Psoas muscle (tissue), 8 donors: ENCODE results near the gene CD300LF. TPM values are rescaled to one million over a fixed set of nuclear protein-coding genes. Genes with fewer than 3 reads are reported as not detected.
A peak's percentile ranks its signal among the peaks of the same experiment; 100 is the strongest.

Source experiments
- ATAC-seq, 4 donors: fragments of 200-7000 bp; cut with Tn5 transposase; one replicate each; pipeline ENCODE4 v1.9.1; 2020; ENCODE audit warnings: moderate library complexity in 3 of 4, mild to moderate bottlenecking in 2 of 4
- DNase-seq, 2 donors: peaks; one replicate each; pipeline ENCODE4 v3.0.0-alpha.2; 2020
- H3K27ac ChIP-seq: fragments of 200-600 bp; one replicate; pipeline ENCODE4 v1.8.0; 2022
- H3K27me3 ChIP-seq, 3 donors: fragments of 200-600 bp in 1 of 3; one replicate each; pipeline versions ENCODE4 v1.6.1 to v1.8.0; 2013 to 2022; ENCODE audit warnings: low read length in 2 of 3, mild to moderate bottlenecking in 2 of 3, moderate library complexity in 1 of 3; ENCODE audit not compliant: insufficient read depth in 3 of 3
- H3K36me3 ChIP-seq, 2 donors: fragments of 200-600 bp in 1 of 2; one replicate each; pipeline versions ENCODE4 v1.6.1 to v1.8.0; 2013 to 2022; ENCODE audit warnings: low read depth in 1 of 2, mild to moderate bottlenecking in 1 of 2, moderate library complexity in 1 of 2; ENCODE audit not compliant: insufficient read depth in 1 of 2
- H3K4me1 ChIP-seq: fragments of 200-600 bp; one replicate; pipeline ENCODE4 v1.8.0; 2022
- H3K4me3 ChIP-seq: fragments of 200-600 bp; one replicate; pipeline ENCODE4 v1.8.0; 2022; ENCODE audit warnings: mild to moderate bottlenecking
- H3K9me3 ChIP-seq: fragments of 200-600 bp; one replicate; pipeline ENCODE4 v1.8.0; 2022
- WGBS, 3 donors: extraction: QIAGEN DNeasy Blood & Tissue Kit; methylation state at CpG; one replicate each; pipeline versions ENCODE4 v1.1.6 to v1.1.7; 2013; 5-methylcytosine and 5-hydroxymethylcytosine counted together
- intact Hi-C, 2 donors: fragments of 100-400 bp; cut with DNase I; formaldehyde crosslinking; loops; one replicate each; pipeline versions ENCODE4 v1.11.0 to v1.14.2; 2022
- long read RNA-seq, 2 donors: library from polyadenylated mRNA; unstranded; transcript quantifications; one replicate each; pipeline ENCODE4 v2.0.0, GENCODE V29; 2021
- polyA plus RNA-seq, 3 donors: library from polyadenylated mRNA; stranded (reverse); fragments of 200-250 nt; gene quantifications; one replicate each; pipeline ENCODE4 v1.2.3, GENCODE V29; 2013
- total RNA-seq, 4 donors: library from RNA; stranded (reverse); fragmentation: NEBNext Ultra II Directional in 2 of 4; extraction: Animal tissue kit (Norgen Biotek cat#: 25700) in 2 of 4; gene quantifications; one replicate each; pipeline versions ENCODE4 v1.2.1 to v1.2.4, GENCODE V29; 2021 to 2023
- TF ChIP-seq, protein P1 (sequence below): fragments of 200-600 bp; IDR thresholded peaks from one replicate; pipeline ENCODE4 v1.8.0; 2022; ENCODE audit warnings: antibody characterized with exemption
- donor health status: healthy with polysubstance abuse.
- donor health status: DM: no; HTN: no; CAD: no; lungs with moderate emphysema.
- donor health status: Bipolar disorder and iron deficiency.
- donor health status: healthy.
- donor health status: DM: yes; HTN: yes; CAD: no.
- donor health status: DM: no; HTN: no; CAD: no.
- donor health status: DM: no; HTN: no; CAD: no.
- donor health status: DM: yes; HTN: yes; CAD: no.

CD300LF gene
- total RNA-seq, result under 1 TPM in 2 of 4 donors, not detected in 2; 0.32 to 0.39 TPM
- polyA plus RNA-seq, result under 1 TPM in 2 of 3 donors, not detected in 1; 0.09 to 0.16 TPM
- long read RNA-seq, donor 1, result 0 reads
- long read RNA-seq, donor 2, result 0 reads

DNA sequence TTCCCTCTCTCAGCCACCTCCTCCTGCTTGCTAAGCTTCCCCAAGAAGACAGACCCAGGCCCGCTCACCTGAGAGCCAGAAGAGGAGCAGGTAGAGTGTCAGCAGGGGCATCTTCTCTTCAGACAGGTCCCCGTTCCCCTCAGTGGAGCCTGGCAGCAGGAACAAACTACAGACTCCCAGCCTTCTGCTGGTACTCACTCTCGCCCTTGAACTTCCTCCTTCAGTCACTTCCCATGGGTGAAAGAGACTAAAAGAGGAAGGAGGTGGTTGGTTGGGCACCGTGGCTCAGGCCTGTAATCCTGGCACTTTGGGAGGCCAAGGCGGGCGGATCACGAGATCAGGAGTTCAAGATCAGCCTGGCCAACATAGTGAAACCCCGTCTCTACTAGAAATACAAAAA, at the start of gene CD300LF:
CD300LF (minus strand) TSS at position 168 of the 400 bp plus-strand sequence; CDS start at position 111, 57 bp downstream.
- ATAC-seq (peak in 1 of 4 donors; percentile 30), DNase-seq (peak in 1 of 2 donors; percentile 27)
- no peak within 1 kb of the TSS for H3K4me3 ChIP-seq
- no peaks in the 10 kb centered on the region for H3K36me3 ChIP-seq
- TF ChIP-seq, protein P1, sequence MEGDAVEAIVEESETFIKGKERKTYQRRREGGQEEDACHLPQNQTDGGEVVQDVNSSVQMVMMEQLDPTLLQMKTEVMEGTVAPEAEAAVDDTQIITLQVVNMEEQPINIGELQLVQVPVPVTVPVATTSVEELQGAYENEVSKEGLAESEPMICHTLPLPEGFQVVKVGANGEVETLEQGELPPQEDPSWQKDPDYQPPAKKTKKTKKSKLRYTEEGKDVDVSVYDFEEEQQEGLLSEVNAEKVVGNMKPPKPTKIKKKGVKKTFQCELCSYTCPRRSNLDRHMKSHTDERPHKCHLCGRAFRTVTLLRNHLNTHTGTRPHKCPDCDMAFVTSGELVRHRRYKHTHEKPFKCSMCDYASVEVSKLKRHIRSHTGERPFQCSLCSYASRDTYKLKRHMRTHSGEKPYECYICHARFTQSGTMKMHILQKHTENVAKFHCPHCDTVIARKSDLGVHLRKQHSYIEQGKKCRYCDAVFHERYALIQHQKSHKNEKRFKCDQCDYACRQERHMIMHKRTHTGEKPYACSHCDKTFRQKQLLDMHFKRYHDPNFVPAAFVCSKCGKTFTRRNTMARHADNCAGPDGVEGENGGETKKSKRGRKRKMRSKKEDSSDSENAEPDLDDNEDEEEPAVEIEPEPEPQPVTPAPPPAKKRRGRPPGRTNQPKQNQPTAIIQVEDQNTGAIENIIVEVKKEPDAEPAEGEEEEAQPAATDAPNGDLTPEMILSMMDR, result no peak
- intact Hi-C loops, result no loop called here
- H3K27ac ChIP-seq, result no peak within 1 kb of the TSS
- H3K27me3 ChIP-seq, result peaks cover 0 to 24% (median 0%) of the 10 kb centered on the region in 3 donors
- 71 to 77% (median 77%) methylated on average over 8 of the region's 8 CpGs for WGBS, 3 donors
- H3K9me3 ChIP-seq, result no peaks in the 10 kb centered on the region
- H3K4me1 ChIP-seq, result no peaks in the 10 kb centered on the region

DNA sequence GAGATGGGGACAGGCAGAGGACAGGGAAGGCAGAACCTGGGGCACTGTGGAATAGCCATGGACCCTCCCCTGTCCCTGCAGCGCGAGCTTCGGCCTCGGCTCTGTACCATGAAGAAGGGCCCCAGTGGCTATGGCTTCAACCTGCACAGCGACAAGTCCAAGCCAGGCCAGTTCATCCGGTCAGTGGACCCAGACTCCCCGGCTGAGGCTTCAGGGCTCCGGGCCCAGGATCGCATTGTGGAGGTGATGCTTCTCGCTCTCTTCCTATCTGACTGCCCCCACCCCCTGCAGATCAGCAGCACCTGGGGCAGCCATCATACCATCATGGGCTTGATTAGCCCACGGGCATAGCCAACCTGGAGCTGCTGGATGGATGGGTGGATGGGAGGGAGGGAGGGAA, 49.2 kb upstream of the CD300LF start:
- Histone ChIP-seq H3K4me1 (peaks cover 10% of the 10 kb centered on the region), H3K27ac (no peak overlapping the region)
- no peak for DNase-seq

DNA sequence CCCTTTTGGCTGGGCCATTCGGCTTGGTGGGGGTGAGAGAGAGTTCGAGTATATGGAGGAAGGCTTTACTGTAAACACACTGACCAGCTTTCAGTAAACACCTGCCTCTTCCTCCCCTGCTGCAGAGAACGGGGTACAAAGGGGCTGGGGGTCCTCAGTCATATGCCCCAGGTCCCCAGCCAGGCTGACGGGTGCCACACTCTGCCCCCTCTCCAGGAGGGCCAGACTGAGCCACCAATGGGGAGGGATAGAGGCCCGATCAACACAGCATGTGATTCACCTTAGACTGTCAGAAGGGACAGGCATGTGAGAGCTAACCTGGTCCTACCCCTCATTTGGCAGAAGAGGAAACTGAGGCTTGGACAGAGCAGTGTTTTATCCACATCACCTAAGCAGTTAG, 48.7 kb upstream of the CD300LF start:
- Histone ChIP-seq H3K27ac (no peak overlapping the region), H3K4me1 (peaks cover 10% of the 10 kb centered on the region), H3K27me3 (no peaks in the 10 kb centered on the region), H3K9me3 (no peaks in the 10 kb centered on the region), H3K36me3 (no peaks in the 10 kb centered on the region), H3K4me3 (no peak overlapping the region)
- ATAC-seq, result no peak
- intact Hi-C loops, result no loop called here
- 83 to 84% (median 83%) methylated on average over 5 of the region's 5 CpGs for WGBS, 3 donors
- TF ChIP-seq, protein P1, result no peak
- DNase-seq, result no peak

More for the DNA sequence above, 49.2 kb upstream of the CD300LF start:
- Histone ChIP-seq H3K4me3 (no peak overlapping the region), H3K27me3 (no peaks in the 10 kb centered on the region), H3K9me3 (no peaks in the 10 kb centered on the region), H3K36me3 (no peaks in the 10 kb centered on the region)
- 90 to 95% (median 90%) methylated on average over 11 of the region's 11 CpGs for WGBS, 3 donors
- TF ChIP-seq, protein P1, result no peak
- no peak for ATAC-seq
- intact Hi-C loops, result no loop called here

DNA sequence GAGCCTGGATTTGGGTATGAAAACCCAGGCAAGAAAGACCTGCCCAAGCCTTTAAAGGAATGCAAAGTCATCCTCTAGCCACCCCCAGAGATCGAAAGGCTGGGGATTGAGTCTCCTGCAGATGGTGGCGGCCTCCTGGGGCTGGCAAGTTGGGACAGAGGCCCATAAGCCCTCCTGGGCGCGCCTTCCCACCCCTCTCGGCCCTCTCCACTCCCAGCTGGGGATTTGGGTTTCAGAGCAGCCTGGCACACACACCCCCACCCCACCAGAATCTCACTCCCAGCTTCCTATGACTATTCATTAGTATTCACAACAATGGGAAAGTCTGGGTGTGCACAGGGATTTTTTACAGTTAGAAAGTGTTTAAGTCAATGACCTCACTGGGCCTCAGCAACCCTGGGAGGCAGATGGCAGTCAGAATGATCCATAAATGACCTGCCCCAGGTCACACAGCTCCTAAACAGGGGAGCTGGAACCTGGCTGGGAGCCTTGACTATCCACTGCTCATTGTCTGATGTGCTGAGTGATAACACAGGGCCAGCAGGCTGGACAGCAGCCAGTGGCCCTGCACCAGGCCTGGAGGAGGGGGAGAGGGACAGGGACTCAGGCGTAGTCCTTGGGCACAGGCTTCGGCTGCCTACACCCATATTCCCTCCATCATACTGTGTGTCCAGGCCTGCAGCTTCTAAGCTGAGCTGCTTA, 47.8 kb upstream of the CD300LF start:
- DNase-seq, result no peak
- 68 to 73% (median 69%) methylated on average over 7 of the region's 7 CpGs for WGBS, 3 donors
- ATAC-seq, result peak in 2 of 4 donors; percentile 32 to 67

More for the DNA sequence above, 47.8 kb upstream of the CD300LF start:
- Histone ChIP-seq H3K4me1 (peaks cover 10% of the 10 kb centered on the region), H3K27ac (no peak overlapping the region), H3K27me3 (no peaks in the 10 kb centered on the region), H3K4me3 (no peak overlapping the region), H3K36me3 (no peaks in the 10 kb centered on the region), H3K9me3 (no peaks in the 10 kb centered on the region)
- TF ChIP-seq, protein P1, result no peak
- intact Hi-C loops, result no loop called here
